Transverse colon (tissue), 4 donors: Measurements from ENCODE around the gene SAPCD2. TPM values are rescaled to one million over a fixed set of nuclear protein-coding genes. Genes with fewer than 3 reads are reported as not detected.

Source experiments
- DNase-seq: peaks from one replicate; pipeline ENCODE4 v3.0.0-alpha.2; 2019
- H3K27ac ChIP-seq, 4 donors: fragments of 200-600 bp; sonication (generic); 2 replicates each; pipeline ENCODE4 v1.5.1; 2016 to 2018; ENCODE audit warnings: inconsistent platforms in 4 of 4
- H3K27me3 ChIP-seq: fragments of 200-600 bp; sonication (generic); 2 replicates; pipeline ENCODE4 v1.5.1; 2017; ENCODE audit warnings: inconsistent platforms
- H3K36me3 ChIP-seq, 4 donors: fragments of 200-600 bp; sonication (generic); 2 replicates each; pipeline ENCODE4 v1.5.1; 2017 to 2019; ENCODE audit warnings: inconsistent platforms in 4 of 4
- H3K4me1 ChIP-seq, 4 donors: fragments of 200-600 bp; sonication (generic); 2 replicates each; pipeline ENCODE4 v1.5.1; 2017 to 2020; ENCODE audit warnings: inconsistent platforms in 4 of 4
- H3K4me3 ChIP-seq, 4 donors: fragments of 200-600 bp; sonication (generic); 1 replicate in 1 of 4; 2 replicates in 3 of 4; pipeline versions ENCODE4 v1.5.1 to v1.6.1; 2017 to 2019; ENCODE audit warnings: inconsistent platforms in 4 of 4
- H3K9me3 ChIP-seq, 2 donors: fragments of 200-600 bp; sonication (generic); 2 replicates each; pipeline ENCODE4 v1.5.1; 2017 to 2019; ENCODE audit warnings: inconsistent platforms in 2 of 2
- CTCF ChIP-seq, 5 experiments: fragments of 200-600 bp in 3 of 5; fragments of 450-650 bp in 2 of 5; sonication (generic) in 3 of 5; IDR thresholded peaks; 1 replicate in 2 of 5; 2 replicates in 3 of 5; pipeline ENCODE4 v1.5.1; 2016 to 2017; ENCODE audit warnings: antibody characterized with exemption in 5 of 5, inconsistent platforms in 3 of 5, mild to moderate bottlenecking in 2 of 5, moderate library complexity in 1 of 5
- EP300 ChIP-seq: sonication (generic); formaldehyde crosslinking; IDR thresholded peaks from one replicate; pipeline ENCODE4 v1.6.1; 2017; ENCODE audit warnings: antibody characterized with exemption, low read depth
- POLR2A ChIP-seq: fragments of 450-650 bp; IDR thresholded peaks from one replicate; pipeline ENCODE4 v1.6.1; 2016; ENCODE audit warnings: antibody characterized with exemption, mild to moderate bottlenecking, moderate library complexity
- POLR2AphosphoS5 ChIP-seq, 3 donors: sonication (generic); formaldehyde crosslinking; IDR thresholded peaks; one replicate each; pipeline ENCODE4 v1.6.1; 2016; ENCODE audit warnings: antibody characterized with exemption in 3 of 3
- WGBS, 2 donors: methylation state at CpG; one replicate each; pipeline ENCODE4 v1.1.5; 2018; ENCODE audit warnings: low coverage in 1 of 2; 5-methylcytosine and 5-hydroxymethylcytosine counted together
- in situ Hi-C, 4 donors: fragments of 200-750 bp; cut with MboI; loops; one replicate each; pipeline versions ENCODE4 v1.15.0 to v1.15.1; 2017; ENCODE audit warnings: low sequenced_read_pairs in 3 of 4, low pct_ligation_motif_present in 1 of 4, low pct_unique_long_range_greater_than_20kb in 1 of 4
- intact Hi-C: fragments of 100-400 bp; cut with DNase I; formaldehyde crosslinking; loops from one replicate; pipeline ENCODE4 v1.15.1; 2023; ENCODE audit warnings: low total_unique reads
- total RNA-seq, 4 donors: library from RNA; depleted of rRNA; stranded (reverse); fragments of >200 nt; gene quantifications; one replicate each; pipeline ENCODE4 v1.1.0, GENCODE V29; 2016

Gene SAPCD2
- total RNA-seq, 4 donors from 2014 or later, result 0.37 to 37.2 (median 3.3) TPM

- H3K4me1 ChIP-seq, result peaks cover 0 to 18% (median 11%) of the 10 kb centered on the region in 4 donors
- no peak for DNase-seq
- no peak for TF ChIP-seq POLR2AphosphoS5 (IDR thresholded peaks at IDR 0.05)
- TF ChIP-seq POLR2A, result no peak
- TF ChIP-seq EP300, result no peak
- TF ChIP-seq CTCF (IDR thresholded peaks at IDR 0.05), result no peak
- H3K9me3 ChIP-seq, result no peaks in the 10 kb centered on the region
- in situ Hi-C loops, result loop anchor here in 1 of 4 donors (25.0 kb wide), 1 partner anchor 96 kb away; the partner anchor contains the start of genes NDOR1, RNF208, TMEM203 and TPRN
- no peak overlapping the region for H3K27ac ChIP-seq
- peaks cover 26% of the 10 kb centered on the region for H3K27me3 ChIP-seq
- H3K4me3 ChIP-seq, result no peak overlapping the region
- H3K36me3 ChIP-seq, result no peaks in the 10 kb centered on the region
- intact Hi-C loops, result no loop called here
- 67% methylated on average over 6 of the region's 6 CpGs; no CpG with 5 or more reads in 1 of the 2 donors for WGBS, 2 donors
Observed at GRCh38 chr9:137116027-137116507, 45.7 kb upstream of the SAPCD2 start.

- no peaks in the 10 kb centered on the region for H3K36me3 ChIP-seq
- intact Hi-C loops (no loop called here), in situ Hi-C loops (loop anchor here in 1 of 4 donors (25.0 kb wide), 1 partner anchor 97 kb away; the partner anchor contains the start of genes NDOR1, RNF208, TMEM203 and TPRN)
- H3K27me3 ChIP-seq, result peaks cover 26% of the 10 kb centered on the region
- 78% methylated on average over 19 of the region's 21 CpGs; no CpG with 5 or more reads in 1 of the 2 donors for WGBS, 2 donors
- H3K9me3 ChIP-seq, result no peaks in the 10 kb centered on the region
- H3K27ac ChIP-seq, result no peak overlapping the region
- peaks cover 0 to 18% (median 11%) of the 10 kb centered on the region in 4 donors for H3K4me1 ChIP-seq
- no peak overlapping the region for H3K4me3 ChIP-seq
- TF ChIP-seq POLR2A (no peak), POLR2AphosphoS5 (IDR thresholded peaks at IDR 0.05) (no peak), EP300 (no peak), CTCF (IDR thresholded peaks at IDR 0.05) (no peak)
- no peak for DNase-seq
Observed at GRCh38 chr9:137115394-137116026, 45.2 kb upstream of the SAPCD2 start.

- DNase-seq, result peak; percentile 80
- intact Hi-C loops (no loop called here), in situ Hi-C loops (loop anchor here in 1 of 4 donors (25.0 kb wide), 1 partner anchor 97 kb away; the partner anchor contains the start of genes NDOR1, RNF208, TMEM203 and TPRN)
- no peaks in the 10 kb centered on the region for H3K36me3 ChIP-seq
- H3K27ac ChIP-seq, result peak within 1 kb of the TSS; percentile 42 to 70 (median 50)
- WGBS, 2 donors, result 9% methylated on average over 17 of the region's 70 CpGs; no CpG with 5 or more reads in 1 of the 2 donors
- H3K4me1 ChIP-seq, result peaks cover 0 to 18% (median 11%) of the 10 kb centered on the region in 4 donors
- no peaks in the 10 kb centered on the region for H3K9me3 ChIP-seq
- H3K4me3 ChIP-seq, result peak within 1 kb of the TSS; percentile 46 to 94 (median 72)
- peaks cover 26% of the 10 kb centered on the region for H3K27me3 ChIP-seq
- TF ChIP-seq EP300 (no peak), POLR2AphosphoS5 (IDR thresholded peaks at IDR 0.05) (peak in 1 of 3 donors; percentile 34)
Observed at GRCh38 chr9:137114613-137115393, 44.4 kb upstream of the SAPCD2 start, which contains the start of gene DPP7. TSS of gene DPP7 (minus strand) at chr9:137114733. CDS start at chr9:137114713, 20 bp downstream.

- Histone ChIP-seq H3K36me3 (no peaks in the 10 kb centered on the region), H3K9me3 (no peaks in the 10 kb centered on the region), H3K4me3 (peak overlapping the region; percentile 46 to 94 (median 72)), H3K27ac (peak overlapping the region; percentile 42 to 70 (median 50)), H3K4me1 (peaks cover 0 to 18% (median 11%) of the 10 kb centered on the region in 4 donors), H3K27me3 (peaks cover 26% of the 10 kb centered on the region)
- WGBS, 2 donors, result 20% methylated on average over 2 of the region's 45 CpGs; no CpG with 5 or more reads in 1 of the 2 donors
- intact Hi-C loops, result no loop called here
- no peak for TF ChIP-seq POLR2A
- TF ChIP-seq POLR2AphosphoS5 (IDR thresholded peaks at IDR 0.05), result no peak
- TF ChIP-seq CTCF (IDR thresholded peaks at IDR 0.05), result no peak
- no peak for TF ChIP-seq EP300
- no peak for DNase-seq
- in situ Hi-C loops, result loop anchor here in 1 of 4 donors (25.0 kb wide), 1 partner anchor 98 kb away; the partner anchor contains the start of genes NDOR1, RNF208, TMEM203 and TPRN
Observed at GRCh38 chr9:137114220-137114612, 43.9 kb upstream of the SAPCD2 start.
